GM19099 (cell line): Measurements from ENCODE around the gene SLC16A5.
A peak's percentile ranks its signal among the peaks of the same experiment; 100 is the strongest.

Experiments
- POLR2A ChIP-seq: IDR thresholded peaks from 3 replicates; pipeline ENCODE4 v1.6.1; 2011; ENCODE audit warnings: low read depth; ENCODE audit not compliant: insufficient read length; ENCODE audit errors: extremely low read depth

Gene SLC16A5

GRCh38 chr17:75087558-75088453 lies at the start of gene SLC16A5:
SLC16A5 (plus strand) TSS chr17:75087954; CDS start chr17:75093637, 5,683 bp downstream.
- no peak for TF ChIP-seq POLR2A

GRCh38 chr17:75039238-75039637 lies 48.5 kb upstream of the SLC16A5 start:
- TF ChIP-seq POLR2A = no peak

DNA sequence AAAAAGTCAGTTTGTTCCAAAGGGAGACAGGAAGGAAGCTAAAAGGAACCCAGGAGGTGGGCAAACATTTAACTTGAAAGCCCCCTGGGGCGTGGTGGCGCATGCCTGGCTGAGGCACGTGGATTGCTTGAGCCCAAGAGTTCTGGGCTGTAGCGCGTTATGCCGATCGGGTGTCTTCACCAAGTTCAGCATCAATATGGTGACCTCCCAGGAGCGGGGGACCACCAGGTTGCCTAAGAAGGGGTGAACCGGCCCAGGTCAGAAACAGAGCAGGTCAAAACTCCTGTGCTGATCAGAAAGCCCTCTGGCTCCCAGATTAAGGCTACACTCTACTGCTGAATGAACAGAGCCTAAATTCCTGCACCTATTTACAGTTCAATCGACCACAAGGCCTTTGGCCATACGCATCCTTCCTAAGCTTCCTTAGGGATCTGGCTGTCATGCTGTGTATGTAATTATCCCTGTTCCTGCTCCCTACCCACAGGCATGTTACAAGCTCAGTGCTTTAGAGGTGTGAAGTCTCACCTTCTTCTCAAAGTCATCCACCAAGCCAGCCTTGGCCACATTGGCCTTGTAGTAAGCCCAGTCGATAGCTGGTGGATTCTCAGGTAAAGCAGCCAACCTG lies 46.0 kb upstream of the SLC16A5 start:
- TF ChIP-seq POLR2A = no peak

- no peak for TF ChIP-seq POLR2A
Measured at GRCh38 chr17:75044716-75045115, 43.0 kb upstream of the SLC16A5 start.

DNA sequence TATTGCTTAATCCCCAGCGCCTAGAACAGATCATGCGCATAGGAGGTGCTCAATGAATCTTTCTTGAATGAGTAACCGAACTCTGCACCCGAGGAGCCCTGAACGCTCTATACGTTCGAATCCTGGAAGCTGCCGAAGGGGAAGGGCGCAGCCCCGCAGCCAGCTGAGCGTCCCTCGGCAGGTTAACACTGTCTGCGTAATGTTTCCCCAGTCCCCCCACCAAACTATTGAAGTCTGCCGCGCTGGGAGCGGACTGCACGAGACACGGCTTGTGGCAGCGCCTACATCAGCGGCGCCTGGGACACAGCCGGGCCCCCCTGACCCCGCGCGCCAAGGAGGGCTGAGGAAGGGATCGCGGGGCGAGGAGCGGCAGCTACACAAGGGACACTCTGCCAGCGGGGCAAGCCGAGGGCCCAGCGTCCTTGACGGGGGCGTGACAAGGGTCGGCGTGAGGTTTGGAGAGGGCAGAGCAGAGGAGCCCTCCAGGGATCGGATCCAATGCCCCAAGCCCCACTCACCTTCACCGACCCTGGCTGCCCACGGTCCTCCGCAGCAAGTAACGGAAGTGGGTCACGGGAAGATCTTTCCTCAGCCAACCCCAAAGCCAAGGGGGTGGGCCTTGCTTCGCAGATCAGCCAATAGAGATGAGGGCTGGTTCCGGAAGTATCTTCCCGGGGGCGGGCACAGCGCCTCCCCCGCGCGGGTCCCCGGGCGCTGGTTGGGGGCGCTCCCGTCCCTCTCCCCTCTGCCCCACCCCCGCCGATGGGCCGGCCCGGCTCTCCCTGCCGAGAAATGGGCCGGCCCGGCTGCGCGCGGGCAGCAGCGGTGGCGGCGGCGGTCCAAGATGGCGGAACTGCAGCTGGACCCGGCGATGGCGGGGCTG lies 41.1 kb upstream of the SLC16A5 start, which contains the start of the genes ATP5PD and KCTD2:
TSS of gene ATP5PD (minus strand) at position 563 of the 883 bp plus-strand sequence. CDS start 4,319 bp downstream, outside the sequence.
TSS of gene KCTD2 (plus strand) at position 819 of the 883 bp plus-strand sequence. CDS start at position 845, 26 bp downstream.
- TF ChIP-seq POLR2A = peak; percentile 93

- TF ChIP-seq POLR2A = no peak
Measured at GRCh38 chr17:75047398-75048098, 40.2 kb upstream of the SLC16A5 start.

DNA sequence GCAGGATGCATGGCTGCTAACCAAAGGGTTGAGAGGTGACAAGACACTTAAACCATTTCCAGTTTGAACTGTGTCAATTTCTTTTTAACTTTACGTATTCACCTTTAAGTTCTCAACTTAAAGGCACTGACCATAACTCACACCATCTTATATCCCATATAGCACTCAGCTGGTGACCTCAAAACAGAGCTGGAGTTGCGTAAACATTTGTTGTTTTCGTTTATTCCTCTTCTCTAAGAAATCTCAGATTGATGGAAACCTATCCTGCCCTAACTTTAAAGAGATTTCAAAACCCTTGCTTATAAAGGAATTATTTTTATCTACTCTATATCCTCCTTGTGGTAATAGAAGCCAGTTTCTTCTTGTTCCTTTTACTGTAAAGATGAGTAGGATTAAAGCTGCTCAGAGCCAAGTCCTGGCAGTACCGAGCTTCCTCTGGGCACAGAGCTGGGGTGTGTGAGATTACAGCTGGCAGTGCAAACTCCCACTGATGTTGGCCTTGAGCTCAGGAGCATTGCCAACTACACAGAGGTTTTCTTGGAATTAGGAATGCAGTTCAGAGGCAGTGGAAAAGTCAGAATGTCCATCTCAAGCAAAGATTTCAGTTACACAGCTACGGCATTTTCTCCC lies 39.4 kb upstream of the SLC16A5 start:
- no peak for TF ChIP-seq POLR2A

- TF ChIP-seq POLR2A = no peak
Measured at GRCh38 chr17:75049057-75049456, 38.7 kb upstream of the SLC16A5 start.

DNA sequence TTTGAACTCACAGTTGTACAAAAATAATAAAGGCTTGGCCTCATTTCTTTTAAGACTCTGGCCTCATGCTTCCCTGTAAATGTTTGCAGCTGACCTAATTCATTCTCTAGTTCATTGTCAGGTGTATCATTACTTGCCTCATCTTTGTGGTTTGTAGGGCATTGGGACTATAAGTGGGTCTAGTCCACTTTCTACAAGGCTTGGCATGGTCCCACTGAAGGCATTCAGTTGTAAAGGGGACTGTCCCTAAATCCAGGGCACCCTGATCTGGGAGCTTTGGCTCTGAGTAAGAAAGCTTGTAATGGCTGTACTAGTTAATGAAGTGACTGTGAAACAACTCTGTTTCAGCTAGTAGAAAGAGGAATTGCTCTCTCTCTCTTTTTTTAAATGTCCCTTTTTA lies 38.0 kb upstream of the SLC16A5 start:
- TF ChIP-seq POLR2A = no peak

DNA sequence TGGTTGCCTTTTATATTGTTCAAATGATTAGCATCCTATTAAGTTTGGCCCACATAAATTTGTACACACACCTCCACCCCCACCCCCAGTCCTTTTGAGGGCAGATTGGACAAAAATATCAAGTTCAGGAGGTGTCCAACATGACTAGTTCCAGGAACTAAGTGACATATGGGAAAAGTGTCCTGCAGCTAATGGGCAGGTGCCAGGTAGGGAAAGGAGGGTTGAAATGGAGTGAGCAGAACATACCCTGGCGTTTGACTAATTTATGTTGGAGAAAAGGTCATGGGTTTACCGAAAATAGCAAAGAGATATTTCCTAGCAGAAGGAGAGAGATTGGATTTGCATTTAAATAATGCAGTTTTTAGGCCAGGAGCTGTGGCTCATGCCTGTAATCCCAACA lies 35.8 kb upstream of the SLC16A5 start:
- no peak for TF ChIP-seq POLR2A

DNA sequence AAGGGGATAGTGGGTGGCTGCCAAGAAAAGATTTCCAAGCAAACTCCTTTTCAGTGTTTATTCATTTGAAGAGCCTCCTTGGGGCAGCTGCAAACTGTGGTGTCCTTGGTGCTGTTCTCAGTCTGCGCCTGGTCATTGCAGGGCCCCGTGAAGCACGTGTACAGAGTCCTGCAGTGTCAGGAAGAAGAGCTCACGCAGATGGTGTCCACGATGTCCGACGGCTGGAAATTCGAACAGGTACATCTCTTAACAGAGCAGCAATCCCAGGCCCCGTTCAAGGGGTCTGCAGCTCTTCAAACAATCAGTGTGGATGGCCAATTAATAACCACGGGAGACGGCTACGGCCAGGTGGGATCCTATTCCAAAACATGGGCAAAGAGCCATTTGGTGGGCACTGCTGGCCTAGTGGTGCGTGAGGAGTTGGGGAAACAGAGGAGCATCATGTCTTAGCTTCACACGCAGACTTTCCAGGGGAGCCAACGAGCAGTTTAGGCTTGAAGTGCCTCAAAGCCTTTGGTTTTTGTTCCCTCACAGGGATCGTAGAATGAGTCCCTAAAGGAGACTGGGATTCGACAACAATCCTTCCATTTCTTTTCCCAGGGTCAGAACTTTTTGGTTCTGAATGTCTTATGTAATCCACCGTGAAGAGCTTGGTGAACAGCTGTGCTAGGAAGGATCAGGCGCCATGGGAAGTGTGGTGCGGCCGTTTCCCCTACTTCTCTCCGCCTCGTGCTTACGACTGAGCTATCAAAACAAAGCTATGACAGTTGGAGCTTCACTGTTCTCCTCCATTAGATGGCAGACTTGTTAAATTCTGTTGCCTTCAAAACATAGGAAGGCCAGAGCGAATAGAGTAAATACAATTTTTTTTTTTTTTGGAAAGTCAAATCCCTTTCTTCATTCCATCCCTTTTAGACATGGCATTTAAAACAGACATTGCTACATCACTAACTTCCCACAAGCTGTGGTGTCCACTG lies 28.1 kb upstream of the SLC16A5 start:
- no peak for TF ChIP-seq POLR2A

DNA sequence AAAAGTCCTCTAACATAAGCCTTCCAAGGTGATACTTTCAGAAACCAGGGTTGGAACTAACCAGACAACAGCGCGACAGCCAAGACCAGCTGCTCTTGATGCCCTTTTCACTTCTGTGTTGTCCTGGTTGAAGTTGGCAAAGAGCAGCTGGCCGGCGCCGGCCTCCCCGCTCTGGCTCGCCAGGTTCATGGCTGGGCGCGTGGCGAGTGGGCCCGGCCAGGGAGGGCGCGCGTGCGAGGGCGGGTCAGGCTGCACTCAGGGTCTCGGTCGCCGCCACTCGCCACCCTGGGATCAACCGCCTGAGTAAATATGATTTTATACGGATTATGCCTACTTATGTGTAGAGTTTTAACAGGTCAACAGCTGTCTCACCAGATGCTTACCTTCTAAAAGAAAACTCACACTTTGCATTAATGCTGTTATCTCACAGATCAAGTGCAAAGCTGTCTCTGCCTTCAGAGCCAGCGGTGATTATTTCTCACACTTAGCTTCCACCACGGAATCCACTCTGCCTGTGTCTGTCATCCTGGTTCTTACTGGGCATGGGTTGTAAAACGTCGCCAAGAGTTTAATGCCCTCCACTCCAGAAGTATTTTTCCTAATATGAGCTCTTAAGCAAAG lies 27.2 kb upstream of the SLC16A5 start:
- TF ChIP-seq POLR2A = no peak

DNA sequence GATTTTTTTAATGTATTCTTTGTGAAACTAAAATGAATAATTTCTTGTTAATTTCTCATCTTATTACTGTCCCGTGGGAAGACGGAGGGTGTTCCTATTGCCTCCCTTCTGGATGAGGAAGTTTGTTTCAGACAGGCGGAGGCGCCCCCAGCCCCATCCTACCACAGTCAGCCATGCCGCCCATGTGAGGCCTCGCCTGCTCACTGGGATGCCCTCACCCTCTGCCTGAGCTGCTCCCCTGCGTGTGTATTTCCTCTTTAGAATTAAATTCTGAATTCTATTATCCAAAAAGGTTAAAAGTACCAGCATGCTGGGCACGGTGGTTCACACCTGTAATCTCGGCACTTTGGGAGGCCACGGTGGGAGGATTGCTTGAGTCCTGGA lies 26.7 kb upstream of the SLC16A5 start:
- no peak for TF ChIP-seq POLR2A

- no peak for TF ChIP-seq POLR2A
Measured at GRCh38 chr17:75061618-75062017, 26.1 kb upstream of the SLC16A5 start.
